HEK293 (cell line): ENCODE measurements around the gene TSC2.
A peak's percentile ranks its signal among the peaks of the same experiment; 100 is the strongest.

Source experiments
- CTCF ChIA-PET: fragments of 350-600 bp; formaldehyde crosslinking; extraction: SDS; loops from one replicate; lab custom pipeline; 2021; ENCODE audit warnings: antibody characterized with exemption; lab: Yijun Ruan, JAX
- POLR2A ChIA-PET: fragments of 300-600 bp; formaldehyde crosslinking; extraction: SDS; loops from one replicate; lab custom pipeline; 2020; ENCODE audit warnings: antibody characterized with exemption, inconsistent platforms; lab: Yijun Ruan, JAX
- H3K27ac ChIP-seq: fragments of 200-500 bp; sonication (Bioruptor generic); 2 replicates; pipeline ENCODE4 v1.5.1; 2014; ENCODE audit warnings: low read depth, low read length, control low read depth, inconsistent platforms; ENCODE audit errors: extremely low read depth
- H3K36me3 ChIP-seq, 2 experiments: fragments of 200-500 bp in 1 of 2; sonication (Bioruptor generic) in 1 of 2; 1 replicate in 1 of 2; 2 replicates in 1 of 2; pipeline ENCODE4 v1.5.1; 2014 to 2017; ENCODE audit warnings: inconsistent platforms in 2 of 2, low read length in 2 of 2; ENCODE audit not compliant: control insufficient read depth in 2 of 2, insufficient read depth in 1 of 2
- H3K4me1 ChIP-seq: fragments of 200-500 bp; sonication (Bioruptor generic); 2 replicates; pipeline ENCODE4 v1.5.1; 2014; ENCODE audit warnings: mild to moderate bottlenecking, low read length, inconsistent platforms; ENCODE audit not compliant: control insufficient read depth, insufficient read depth
- H3K4me3 ChIP-seq: 2 replicates; pipeline ENCODE4 v1.5.1; 2011; ENCODE audit warnings: low read depth, mild to moderate bottlenecking, control low read depth, low read length, moderate library complexity
- H3K9me3 ChIP-seq: fragments of 200-500 bp; sonication (Bioruptor generic); 2 replicates; pipeline ENCODE4 v1.5.1; 2014; ENCODE audit warnings: low read depth, low read length, inconsistent platforms; ENCODE audit not compliant: control insufficient read depth, insufficient read depth
- CTCF ChIP-seq: fragments of 450-650 bp; formaldehyde crosslinking; IDR thresholded peaks from 2 replicates; pipeline ENCODE4 v1.5.1; 2016; ENCODE audit warnings: missing biosample characterization, missing genetic modification characterization
- GLIS2 ChIP-seq: fragments of 450-650 bp; formaldehyde crosslinking; IDR thresholded peaks from 2 replicates; pipeline ENCODE4 v1.5.1; 2016; ENCODE audit warnings: missing biosample characterization, missing genetic modification characterization
- HIC1 ChIP-seq: fragments of 450-650 bp; formaldehyde crosslinking; IDR thresholded peaks from 2 replicates; pipeline ENCODE4 v1.5.1; 2016; ENCODE audit warnings: missing biosample characterization, missing genetic modification characterization
- KLF1 ChIP-seq: fragments of 450-650 bp; formaldehyde crosslinking; IDR thresholded peaks from 2 replicates; pipeline ENCODE4 v1.5.1; 2016; ENCODE audit warnings: missing biosample characterization, missing genetic modification characterization
- KLF8 ChIP-seq: fragments of 450-650 bp; formaldehyde crosslinking; IDR thresholded peaks from 2 replicates; pipeline ENCODE4 v1.5.1; 2016; ENCODE audit warnings: missing biosample characterization, missing genetic modification characterization
- KLF9 ChIP-seq: fragments of 450-650 bp; formaldehyde crosslinking; IDR thresholded peaks from 2 replicates; pipeline ENCODE4 v1.5.1; 2016; ENCODE audit warnings: missing biosample characterization, missing genetic modification characterization, low read depth
- MYNN ChIP-seq: fragments of 450-650 bp; formaldehyde crosslinking; IDR thresholded peaks from 2 replicates; pipeline ENCODE4 v1.5.1; 2016; ENCODE audit warnings: missing biosample characterization, missing genetic modification characterization, borderline replicate concordance
- SP2 ChIP-seq: fragments of 450-650 bp; formaldehyde crosslinking; IDR thresholded peaks from 2 replicates; pipeline ENCODE4 v1.5.1; 2016; ENCODE audit warnings: missing biosample characterization, missing genetic modification characterization
- ZBTB10 ChIP-seq: fragments of 450-650 bp; formaldehyde crosslinking; IDR thresholded peaks from 2 replicates; pipeline ENCODE4 v1.5.1; 2016; ENCODE audit warnings: missing biosample characterization, missing genetic modification characterization
- ZBTB8A ChIP-seq: fragments of 450-650 bp; formaldehyde crosslinking; IDR thresholded peaks from 2 replicates; pipeline ENCODE4 v1.5.1; 2016; ENCODE audit warnings: missing biosample characterization, missing genetic modification characterization
- ZIC2 ChIP-seq: fragments of 450-650 bp; formaldehyde crosslinking; IDR thresholded peaks from 2 replicates; pipeline ENCODE4 v1.5.1; 2016; ENCODE audit warnings: missing biosample characterization, missing genetic modification characterization
- ZNF112 ChIP-seq: fragments of 450-650 bp; formaldehyde crosslinking; IDR thresholded peaks from 2 replicates; pipeline ENCODE4 v1.5.0; 2017; ENCODE audit warnings: missing biosample characterization, missing genetic modification characterization
- ZNF184 ChIP-seq: fragments of 450-650 bp; IDR thresholded peaks from 2 replicates; pipeline ENCODE4 v1.5.1; 2018; ENCODE audit warnings: missing biosample characterization, mild to moderate bottlenecking, missing genetic modification characterization
- ZNF239 ChIP-seq: fragments of 450-650 bp; formaldehyde crosslinking; IDR thresholded peaks from 2 replicates; pipeline ENCODE4 v1.5.1; 2016; ENCODE audit warnings: missing biosample characterization, missing genetic modification characterization
- ZNF274 ChIP-seq, 2 experiments: fragments of 200-500 bp in 1 of 2; fragments of 450-650 bp in 1 of 2; sonication (Bioruptor generic) in 1 of 2; formaldehyde crosslinking in 1 of 2; IDR thresholded peaks; 2 replicates each; pipeline versions ENCODE4 v1.5.1 to v1.6.1; 2014 to 2016; ENCODE audit warnings: borderline replicate concordance in 1 of 2, inconsistent platforms in 1 of 2, low read length in 1 of 2, missing biosample characterization in 1 of 2, missing genetic modification characterization in 1 of 2
- ZNF335 ChIP-seq: fragments of 450-650 bp; formaldehyde crosslinking; conservative IDR thresholded peaks from 2 replicates; pipeline ENCODE4 v1.5.1; 2016; ENCODE audit warnings: missing biosample characterization, missing genetic modification characterization
- ZNF341 ChIP-seq: fragments of 450-650 bp; formaldehyde crosslinking; IDR thresholded peaks from 2 replicates; pipeline ENCODE4; 2016; ENCODE audit warnings: low read depth, missing biosample characterization, missing genetic modification characterization
- ZNF362 ChIP-seq: fragments of 450-650 bp; formaldehyde crosslinking; IDR thresholded peaks from 2 replicates; pipeline ENCODE4 v1.5.1; 2016; ENCODE audit warnings: missing biosample characterization, missing genetic modification characterization
- ZNF394 ChIP-seq: fragments of 450-650 bp; formaldehyde crosslinking; IDR thresholded peaks from 2 replicates; pipeline ENCODE4 v1.5.1; 2016; ENCODE audit warnings: missing biosample characterization, missing genetic modification characterization, mild to moderate bottlenecking, moderate library complexity, borderline replicate concordance
- ZNF488 ChIP-seq: fragments of 450-650 bp; formaldehyde crosslinking; IDR thresholded peaks from 2 replicates; pipeline ENCODE4 v1.5.1; 2016; ENCODE audit warnings: missing biosample characterization, missing genetic modification characterization
- ZNF501 ChIP-seq: fragments of 450-650 bp; formaldehyde crosslinking; IDR thresholded peaks from 2 replicates; pipeline ENCODE4 v1.5.1; 2016; ENCODE audit warnings: missing biosample characterization, missing genetic modification characterization
- ZNF585B ChIP-seq: fragments of 450-650 bp; formaldehyde crosslinking; IDR thresholded peaks from 2 replicates; pipeline ENCODE4 v1.5.1; 2016; ENCODE audit warnings: missing biosample characterization, missing genetic modification characterization
- ZNF677 ChIP-seq: fragments of 450-650 bp; IDR thresholded peaks from 2 replicates; pipeline ENCODE4 v1.5.0; 2018; ENCODE audit warnings: missing biosample characterization, mild to moderate bottlenecking, missing genetic modification characterization, moderate library complexity
- ZNF692 ChIP-seq: fragments of 450-650 bp; formaldehyde crosslinking; IDR thresholded peaks from 2 replicates; pipeline ENCODE4 v1.5.1; 2016; ENCODE audit warnings: missing biosample characterization, missing genetic modification characterization
- ZSCAN16 ChIP-seq: fragments of 450-650 bp; formaldehyde crosslinking; IDR thresholded peaks from 2 replicates; pipeline ENCODE4 v1.5.1; 2016; ENCODE audit warnings: missing biosample characterization, missing genetic modification characterization
- ZXDB ChIP-seq: fragments of 450-650 bp; formaldehyde crosslinking; IDR thresholded peaks from 2 replicates; pipeline ENCODE4 v1.5.1; 2016; ENCODE audit warnings: missing biosample characterization, missing genetic modification characterization

TSC2 gene

GRCh38 chr16:2008631-2009163 lies 39.1 kb upstream of the TSC2 start (continued):
- peak; percentile 72 for TF ChIP-seq SP2
- TF ChIP-seq ZBTB8A (tag by site-specific recombination) = peak; percentile 82
- peak; percentile 28; the same call in 1 of the 2 replicates for TF ChIP-seq KLF9 (tag by site-specific recombination)
- no peak for TF ChIP-seq ZNF501 (tag by site-specific recombination)
- TF ChIP-seq ZNF394 (tag by site-specific recombination) = 0 out of 2 replicates have a peak, but pooled peaks have one; percentile 9
- 0 out of 2 replicates have a peak, but pooled peaks have one; percentile 35 for TF ChIP-seq ZXDB
- TF ChIP-seq CTCF (tag by site-specific recombination) = peak; percentile 49
- no peak for TF ChIP-seq ZNF677 (tag by site-specific recombination)
- TF ChIP-seq ZNF585B = no peak
- 0 out of 2 replicates have a peak, but pooled peaks have one; percentile 10 for TF ChIP-seq KLF1 (tag by site-specific recombination)
- peak; percentile 48 for TF ChIP-seq ZNF341 (tag by site-specific recombination)
- peak; percentile 78 for TF ChIP-seq ZNF335 (tag by site-specific recombination)
- TF ChIP-seq, all 188 proteins: peak for 14

- Histone ChIP-seq H3K4me3 (peak overlapping the region; percentile 75), H3K4me1 (peaks cover 26% of the 10 kb centered on the region), H3K27ac (peak overlapping the region; percentile 97), H3K36me3 (peaks cover 0 to 27% of the 10 kb centered on the region in 2 experiments; a peak in 1 of 3 replicates), H3K9me3 (no peaks in the 10 kb centered on the region)
- POLR2A ChIA-PET = interaction anchor here (0.6 to 2.7 kb wide), 4 partner anchors 22 to 227 kb away, joined by 3 to 17 read pairs (median 4); partner anchors contain the start of genes NUBP2, SPSB3 and TRAF7
- CTCF ChIA-PET = interaction anchor here (0.6 to 1.8 kb wide), 3 partner anchors 13 to 131 kb away, joined by 4 to 7 read pairs (median 6); no protein-coding TSS in a partner anchor
- TF ChIP-seq ZBTB10 (tag by site-specific recombination) (no peak), ZNF112 (tag by site-specific recombination) (no peak), KLF8 (tag by site-specific recombination) (no peak), ZNF488 (tag by site-specific recombination) (no peak), HIC1 (tag by site-specific recombination) (no peak), ZNF692 (tag by site-specific recombination) (peak; percentile 19; the same call in 1 of the 2 replicates), MYNN (tag by site-specific recombination) (no peak), ZIC2 (tag by site-specific recombination) (no peak), ZNF274 (IDR thresholded peaks at IDR 0.05; ENCODE audit: low read length) (no peak), ZNF274 (tag by site-specific recombination; IDR thresholded peaks at IDR 0.05; ENCODE audit: borderline replicate concordance) (no peak), GLIS2 (tag by site-specific recombination) (peak; percentile 46; the same call in 1 of the 2 replicates), ZNF362 (tag by site-specific recombination) (no peak), ZNF239 (tag by site-specific recombination) (no peak), ZSCAN16 (no peak), ZNF184 (tag by site-specific recombination) (no peak)
Measured at GRCh38 chr16:2009164-2009711, 38.5 kb upstream of the TSC2 start.
